GM18511 (cell line): ENCODE measurements around the gene WDR26.
"Not testable (repeated sequence)": the region's sequence is repeated elsewhere in the genome, so short reads cannot be mapped to it uniquely, and the experiment has no call there.

Experiments used
- ATAC-seq: cut with Tn5 transposase; IDR thresholded peaks from one replicate; pipeline ENCODE4 v1.9.1; 2021; ENCODE audit warnings: mild to moderate bottlenecking, moderate library complexity; ENCODE audit not compliant: unreplicated experiment

Gene WDR26

GRCh38 chr1:224353975-224354925 lies 80.3 kb downstream of the WDR26 start:
- ATAC-seq: no peak

- ATAC-seq: not testable (repeated sequence)
Measured at GRCh38 chr1:224352436-224353085, 82.0 kb downstream of the WDR26 start.

- ATAC-seq: not testable (repeated sequence)
Measured at GRCh38 chr1:224349716-224350115, 84.9 kb downstream of the WDR26 start.

- no peak for ATAC-seq
Measured at GRCh38 chr1:224348137-224348536, 86.5 kb downstream of the WDR26 start.

GRCh38 chr1:224343679-224344078 lies 90.9 kb downstream of the WDR26 start:
- no peak for ATAC-seq

DNA sequence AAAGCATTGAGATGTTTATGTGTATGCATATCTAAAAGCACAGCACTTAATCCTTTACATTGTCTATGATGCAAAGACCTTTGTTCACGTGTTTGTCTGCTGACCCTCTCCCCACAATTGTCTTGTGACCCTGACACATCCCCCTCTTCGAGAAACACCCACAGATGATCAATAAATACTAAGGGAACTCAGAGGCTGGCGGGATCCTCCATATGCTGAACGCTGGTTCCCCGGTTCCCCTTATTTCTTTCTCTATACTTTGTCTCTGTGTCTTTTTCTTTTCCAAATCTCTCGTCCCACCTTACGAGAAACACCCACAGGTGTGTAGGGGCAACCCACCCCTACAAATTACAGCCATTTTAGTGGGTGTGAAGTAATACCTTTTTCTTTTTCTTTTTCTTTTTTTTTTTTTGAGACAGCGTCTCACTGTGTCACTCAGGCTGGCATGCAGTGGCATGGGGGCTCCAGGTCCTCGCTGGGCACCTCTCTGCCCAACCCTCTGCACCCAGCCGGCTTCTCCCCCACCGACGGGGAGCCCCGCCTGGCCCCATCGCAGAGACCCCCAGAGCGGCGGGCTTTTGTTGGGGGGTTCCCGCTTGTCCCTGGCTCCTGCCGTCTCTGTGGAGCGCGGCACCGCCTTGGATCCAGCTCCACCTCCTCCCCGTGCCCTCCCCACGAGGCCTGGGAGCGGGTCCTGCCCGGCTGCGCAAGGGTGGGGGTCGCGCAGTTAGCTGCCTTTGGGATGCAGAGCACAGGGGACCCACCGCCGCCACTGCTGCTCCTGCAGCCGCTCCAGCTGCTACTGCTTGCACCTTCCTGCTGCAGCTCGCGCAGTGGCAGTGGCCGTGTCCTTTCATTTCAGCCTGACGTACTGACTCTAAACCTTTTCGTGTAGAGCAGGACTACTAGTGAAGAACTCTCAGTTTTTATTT lies 93.9 kb downstream of the WDR26 start:
- ATAC-seq: peak; percentile 90

- no peak for ATAC-seq
Measured at GRCh38 chr1:224339442-224340033, 95.1 kb downstream of the WDR26 start.

- no peak for ATAC-seq
Measured at GRCh38 chr1:224338150-224338838, 96.3 kb downstream of the WDR26 start.
